Measurements from ENCODE around the gene NLGN1.

Gene NLGN1

DNA sequence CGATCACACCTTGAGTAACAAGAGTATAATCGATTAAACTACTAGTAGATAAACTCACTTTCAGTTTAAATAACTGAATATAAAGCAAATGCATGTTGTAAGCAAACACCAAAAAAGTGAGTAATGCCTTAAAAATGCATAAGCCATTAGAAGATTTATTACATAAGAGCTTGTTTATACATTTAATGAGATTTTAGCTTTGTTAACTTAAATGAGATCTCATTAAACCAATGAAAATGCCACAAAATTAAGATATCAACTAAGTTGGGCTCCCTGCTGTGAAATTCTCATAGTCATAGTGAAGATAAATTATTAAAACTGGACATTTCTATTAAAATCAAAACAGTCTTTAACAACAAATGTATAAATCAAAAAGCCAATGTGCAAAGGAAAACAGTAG, 701.2 kb downstream of the NLGN1 start:
- no peak for DNase-seq (ENCODE audit: low spot score)

DNA sequence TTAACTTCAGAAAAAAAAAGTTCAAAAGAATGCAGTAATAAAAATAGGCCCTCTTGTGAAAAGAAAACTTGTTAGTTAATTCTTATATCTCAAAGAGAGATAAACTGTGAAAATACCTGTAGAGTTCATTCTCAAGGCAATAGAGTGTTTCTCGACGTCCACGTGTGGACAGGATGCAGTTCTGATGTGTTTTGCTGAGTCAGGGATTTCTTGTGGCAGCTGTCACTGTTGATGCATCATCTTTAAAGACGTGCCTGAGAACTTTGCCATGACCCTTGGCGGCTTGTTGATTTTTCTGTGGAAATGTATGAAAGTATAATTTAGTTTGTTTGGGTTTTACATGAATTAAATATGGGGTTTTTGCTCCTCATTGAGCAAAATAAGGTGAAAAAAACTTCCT, 702.2 kb downstream of the NLGN1 start:
- no peak for DNase-seq (ENCODE audit: low spot score)

DNA sequence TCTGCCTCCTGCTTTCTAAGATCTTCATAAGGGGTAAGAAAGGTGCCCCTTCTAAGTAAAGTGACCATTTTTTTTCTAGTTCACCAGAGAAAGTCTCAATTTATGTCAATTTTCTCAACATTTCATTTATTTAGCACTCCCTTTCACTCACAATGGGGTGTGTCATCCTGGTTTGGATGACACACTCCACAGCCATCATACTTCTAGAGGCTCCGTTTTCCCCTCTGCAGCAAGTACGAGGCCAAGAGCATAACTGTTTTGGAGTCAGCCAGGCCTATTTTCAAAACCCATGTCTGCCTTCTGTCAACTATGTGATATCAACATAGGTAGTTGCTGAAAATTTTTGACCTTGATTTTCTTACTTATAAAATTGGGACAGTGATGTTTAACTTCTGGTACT, 703.2 kb downstream of the NLGN1 start:
- no peak for DNase-seq (ENCODE audit: low spot score)

DNA sequence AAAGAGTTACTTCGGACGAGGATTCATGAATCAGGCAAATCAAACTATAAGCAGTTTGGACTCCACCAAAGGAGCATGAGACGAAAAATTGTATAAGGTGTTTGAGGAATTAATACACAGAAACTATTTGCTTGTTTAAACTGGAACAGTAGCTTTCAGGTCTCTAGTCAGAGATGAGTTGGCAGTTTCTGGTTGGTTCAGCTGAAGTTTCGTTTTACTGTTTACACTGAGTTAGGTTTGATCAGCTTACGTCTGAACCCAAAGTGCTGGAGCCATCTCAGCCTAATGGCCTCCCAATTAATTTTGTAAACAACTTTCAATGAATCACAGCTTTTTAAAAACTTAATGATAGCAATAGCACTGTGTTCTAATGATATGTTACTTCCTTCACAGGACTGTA, 703.7 kb downstream of the NLGN1 start:
- no peak for DNase-seq (ENCODE audit: low spot score)

DNA sequence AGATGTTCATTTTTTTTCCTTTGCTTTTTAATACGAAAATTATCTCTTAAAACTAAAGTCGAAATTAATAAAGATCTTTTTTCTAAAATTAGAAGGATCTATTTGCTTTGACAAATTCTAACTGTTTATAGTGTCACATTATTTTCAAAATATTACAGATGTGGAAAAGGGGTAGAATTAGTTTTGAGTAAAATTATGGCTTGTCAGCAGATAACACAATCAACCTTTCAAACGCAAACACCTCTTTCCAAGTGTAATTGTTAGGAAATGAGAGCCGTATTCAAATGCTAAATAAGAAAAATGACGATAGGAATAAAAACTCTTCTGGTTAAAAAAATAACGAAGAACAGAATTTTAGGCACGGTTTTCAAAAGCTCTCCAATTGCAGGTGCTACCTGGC, 704.7 kb downstream of the NLGN1 start:
- DNase-seq (ENCODE audit: low spot score): no peak

DNA sequence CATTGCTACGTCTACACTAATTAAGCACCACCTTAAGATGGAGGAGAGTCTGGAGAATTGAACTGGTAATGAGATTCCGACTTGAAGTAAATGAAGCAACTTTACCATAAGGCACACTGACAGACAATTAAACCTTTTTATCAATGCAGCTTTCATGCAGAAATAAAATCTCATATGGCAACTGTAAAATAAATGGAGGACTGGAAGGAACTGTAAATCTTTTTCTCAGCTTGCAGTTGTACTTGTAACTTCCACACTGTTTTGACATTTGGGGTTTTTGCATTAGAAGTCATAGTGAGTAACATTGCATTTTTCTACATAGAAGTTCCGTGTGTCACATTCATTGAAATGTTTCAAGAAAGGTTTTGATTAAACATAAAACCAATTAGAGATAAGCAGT, 705.3 kb downstream of the NLGN1 start:
- no peak for DNase-seq (ENCODE audit: low spot score)

DNA sequence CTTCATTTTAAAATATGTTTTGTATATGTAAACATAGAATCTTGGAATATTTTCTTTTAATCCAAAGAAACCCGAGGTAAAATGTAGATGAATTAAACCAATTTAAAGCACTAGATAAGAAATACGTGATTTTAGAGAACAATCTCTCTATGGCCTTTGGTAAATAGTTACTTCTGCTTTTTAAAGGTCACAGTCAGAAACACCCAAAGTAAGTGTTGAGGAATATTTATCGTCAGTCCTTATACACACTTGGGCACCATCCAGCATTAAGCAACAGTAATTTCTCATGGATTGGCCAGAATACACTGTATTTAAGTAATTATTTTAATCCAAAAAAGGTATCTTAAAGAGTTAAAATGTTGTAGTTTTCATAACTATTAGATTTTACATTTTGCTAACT, 713.2 kb downstream of the NLGN1 start:
- DNase-seq (ENCODE audit: low spot score): no peak

DNA sequence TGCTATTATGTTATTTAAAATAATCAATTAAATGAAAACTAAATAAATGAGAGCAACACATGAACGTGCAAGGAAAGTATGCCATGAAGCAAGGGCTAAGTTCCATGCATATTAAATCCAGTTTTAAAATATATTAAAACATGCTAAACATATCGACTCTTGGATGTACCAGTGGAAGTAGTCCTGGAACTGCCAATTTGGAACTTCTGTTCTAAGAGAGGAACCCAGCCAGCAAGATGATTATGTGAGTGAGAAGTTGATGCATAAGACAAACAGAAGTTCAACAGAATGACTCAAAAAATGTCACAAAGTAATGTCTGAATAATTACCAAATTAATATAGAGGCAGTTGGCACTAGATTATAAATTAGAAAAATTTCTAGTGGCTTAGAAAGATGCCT, 714.2 kb downstream of the NLGN1 start:
- DNase-seq (ENCODE audit: low spot score): no peak

DNA sequence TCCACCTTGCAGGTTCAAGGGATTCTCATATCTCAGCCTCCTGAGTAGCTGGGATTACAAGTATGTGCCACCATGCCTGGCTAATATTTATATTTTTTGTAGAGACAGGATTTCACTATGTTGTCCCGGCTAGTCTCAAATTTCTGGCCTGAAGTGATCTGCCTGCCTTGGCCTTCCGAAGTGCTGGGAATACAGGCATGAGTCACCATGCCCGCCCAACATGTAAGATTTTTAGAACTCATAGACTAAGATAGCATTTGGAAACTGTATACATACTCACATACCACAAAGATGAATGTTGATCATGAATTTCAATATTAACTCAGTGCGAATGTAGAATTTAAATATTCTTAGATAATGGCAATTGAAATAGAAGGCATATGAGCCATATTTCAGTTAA, 718.9 kb downstream of the NLGN1 start:
- no peak for DNase-seq (ENCODE audit: low spot score)

DNA sequence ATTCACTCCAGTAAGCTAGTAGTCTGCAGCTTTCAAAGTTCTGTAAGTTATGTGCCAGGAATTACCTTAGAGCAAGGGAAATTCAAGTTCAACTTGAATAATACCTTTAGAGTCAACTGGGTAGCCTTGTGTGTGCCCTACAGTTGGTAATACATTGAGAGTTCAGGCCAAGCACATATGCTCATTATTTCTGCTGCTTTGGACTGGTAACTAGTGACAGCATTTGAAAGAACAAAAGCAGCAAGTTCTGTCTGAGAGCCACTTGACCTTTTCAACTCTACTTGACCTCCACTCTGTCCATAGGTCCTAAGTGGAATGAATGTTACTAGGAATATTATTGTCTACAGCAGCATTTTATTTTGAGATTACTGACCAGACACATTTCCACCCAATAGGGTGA, 723.5 kb downstream of the NLGN1 start:
- DNase-seq (ENCODE audit: low spot score): no peak

DNA sequence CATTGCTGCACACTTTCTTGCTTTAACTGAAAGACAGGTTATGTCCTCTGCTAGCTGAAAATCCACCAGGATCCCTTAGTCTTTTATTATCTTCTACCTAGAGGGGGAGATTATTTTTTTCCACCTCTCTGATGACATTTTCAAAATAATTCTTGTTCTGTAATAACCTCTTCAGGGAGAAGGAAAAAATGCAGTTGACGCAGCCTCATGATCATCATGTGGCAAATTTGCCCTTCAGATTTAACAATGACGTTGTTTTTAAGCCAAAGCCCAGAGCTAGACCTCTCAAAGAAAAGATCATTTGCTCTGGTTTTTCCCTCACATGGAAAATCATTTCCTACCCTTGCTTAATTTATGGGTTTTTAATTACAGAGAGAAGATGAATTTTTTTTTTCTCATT, 724.9 kb downstream of the NLGN1 start:
- no peak for DNase-seq (ENCODE audit: low spot score)

DNA sequence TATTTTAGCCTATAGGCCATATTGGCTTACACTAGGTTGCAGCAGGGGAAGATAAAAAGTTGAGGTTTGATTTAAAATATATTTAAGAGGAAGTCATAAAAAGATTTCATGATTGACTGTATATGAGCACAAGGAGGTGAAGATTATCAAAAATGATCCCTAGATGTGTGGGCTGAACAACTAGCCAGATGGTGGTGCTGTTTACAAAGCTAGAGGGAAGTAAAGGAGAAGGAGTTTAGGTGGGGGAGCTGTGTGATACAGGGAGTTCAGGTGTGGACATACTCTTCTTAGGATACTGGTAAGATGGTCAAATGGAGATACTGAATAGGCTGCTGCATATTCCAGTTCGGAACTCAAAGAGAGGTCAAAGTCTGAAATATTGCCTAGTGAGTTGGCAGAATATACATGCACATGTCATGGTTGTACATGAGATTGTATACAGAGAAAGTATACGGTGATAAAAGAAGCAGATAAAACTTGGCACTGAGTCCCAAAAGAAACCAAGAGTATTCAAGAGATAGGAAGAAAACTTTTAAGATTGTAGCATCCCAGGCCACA, 727.8 kb downstream of the NLGN1 start:
- DNase-seq (ENCODE audit: low spot score): peak; percentile 2

DNA sequence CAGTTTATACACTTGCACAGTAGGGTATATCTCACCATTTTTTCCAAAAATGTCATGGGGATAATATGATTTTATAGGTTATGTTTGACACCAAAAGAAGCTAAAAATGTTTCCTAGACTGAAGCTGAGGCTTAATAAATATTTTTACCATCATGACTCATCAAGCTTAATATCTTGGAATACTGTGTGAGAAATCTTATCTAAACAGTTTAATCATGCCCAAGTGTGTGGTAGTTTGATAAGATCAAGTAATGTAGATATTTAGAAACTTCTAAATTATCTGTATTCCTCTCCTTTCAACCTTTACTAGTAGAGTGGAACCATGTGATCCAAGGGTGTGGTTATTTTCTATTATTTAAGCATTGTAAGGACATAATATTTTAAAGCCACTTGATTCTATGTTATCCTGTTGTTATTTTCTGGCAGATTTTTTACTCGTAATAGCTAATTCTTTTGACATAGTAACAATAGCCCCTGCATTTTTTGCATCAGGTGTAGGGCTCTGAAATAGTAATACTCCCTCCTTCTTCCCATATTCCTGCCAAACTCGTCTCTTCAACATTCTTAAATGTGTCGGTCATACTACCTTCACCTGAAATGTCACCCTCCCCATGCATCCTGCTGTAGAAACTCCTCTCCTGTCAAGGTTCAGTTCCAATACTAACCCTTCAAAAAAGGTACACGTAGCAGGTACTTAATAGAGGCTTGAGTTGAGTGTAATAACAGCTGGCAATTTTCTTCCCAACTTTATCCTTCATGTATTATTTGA, 729.6 kb downstream of the NLGN1 start:
- no peak for DNase-seq (ENCODE audit: low spot score)

DNA sequence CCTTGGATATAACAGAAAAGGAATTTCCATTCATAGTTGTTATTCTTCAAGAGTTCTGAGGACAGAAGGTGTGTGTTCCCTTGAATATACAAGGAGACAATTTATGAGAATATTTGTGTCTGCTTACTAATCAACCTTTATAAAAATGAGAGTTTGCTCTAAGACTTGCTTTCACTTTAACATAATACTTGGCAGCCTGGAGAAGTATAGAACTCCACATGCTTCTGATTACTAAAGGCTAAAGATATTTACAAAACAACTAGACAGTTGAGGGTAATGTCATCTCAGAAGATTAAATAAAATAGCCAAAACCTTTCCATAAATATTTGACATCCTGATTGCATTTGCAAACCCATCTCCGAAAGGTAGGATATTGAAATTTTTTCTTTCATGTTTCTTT, 734.5 kb downstream of the NLGN1 start:
- DNase-seq (ENCODE audit: low spot score): no peak

DNA sequence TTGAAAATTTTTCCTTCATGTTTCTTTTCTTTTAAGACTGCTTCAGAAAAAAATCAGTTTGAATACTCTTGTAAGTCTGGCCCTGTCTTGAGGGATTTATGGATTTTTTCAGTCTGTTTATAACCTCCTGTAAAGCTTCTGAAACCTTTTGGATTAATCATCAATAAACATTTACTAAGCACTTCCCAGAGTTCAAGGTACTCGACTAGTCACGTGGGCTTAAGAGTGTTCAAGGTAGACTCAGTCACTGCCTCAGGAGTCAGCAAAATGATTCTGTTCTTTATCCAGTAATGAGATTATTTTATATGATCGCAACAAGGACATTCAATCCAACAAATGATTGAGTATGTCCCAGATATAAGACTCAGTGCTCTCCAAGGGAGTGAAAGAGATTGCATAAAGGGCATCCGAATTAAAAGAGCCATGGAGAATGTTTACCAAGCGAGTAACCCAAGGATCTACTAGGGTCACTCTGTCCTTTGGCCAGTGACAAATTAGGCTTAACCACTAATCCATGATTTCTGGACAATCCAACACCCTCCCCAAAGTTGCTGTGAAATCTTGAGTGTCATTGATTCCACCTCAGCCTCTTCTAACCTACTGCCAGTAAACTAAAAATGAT, 735.0 kb downstream of the NLGN1 start:
- DNase-seq (ENCODE audit: low spot score): no peak

DNA sequence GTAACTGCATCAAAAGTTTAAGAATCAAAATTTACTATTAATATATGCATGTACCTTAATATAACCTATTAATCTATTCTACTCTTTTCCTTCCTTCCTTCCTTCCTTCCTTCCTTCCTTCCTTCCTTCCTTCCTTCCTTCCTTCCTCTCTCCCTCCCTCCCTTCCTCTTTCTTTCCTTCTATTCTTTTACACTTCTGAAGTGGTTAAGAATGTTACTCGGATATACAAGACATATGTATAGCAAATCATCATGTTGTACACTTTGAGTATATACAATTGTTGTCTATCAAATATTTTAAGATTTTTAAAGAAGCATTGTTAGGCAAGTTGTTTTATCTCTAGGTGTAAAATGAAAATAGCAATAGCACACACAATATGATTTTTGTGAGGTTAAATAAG, 748.5 kb downstream of the NLGN1 start:
- DNase-seq (ENCODE audit: low spot score): no peak

DNA sequence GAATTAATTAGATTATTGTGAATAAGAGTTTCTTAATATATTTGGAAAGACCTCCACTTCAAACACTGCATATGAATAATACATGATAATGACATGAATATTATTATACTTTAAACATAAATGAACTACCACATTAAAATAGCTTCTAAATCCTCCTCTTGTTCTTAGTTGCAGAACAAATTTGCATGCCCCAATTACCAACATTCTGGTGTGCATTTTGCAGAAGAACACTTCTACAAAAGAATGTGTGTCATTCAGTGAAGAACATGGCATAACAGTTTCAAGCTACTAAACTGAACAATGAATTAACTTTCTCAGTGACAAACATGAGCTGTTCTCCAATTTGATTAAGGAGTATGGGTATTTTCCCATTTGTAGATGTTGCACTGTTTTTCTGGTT, 750.3 kb downstream of the NLGN1 start:
- no peak for DNase-seq (ENCODE audit: low spot score)

DNA sequence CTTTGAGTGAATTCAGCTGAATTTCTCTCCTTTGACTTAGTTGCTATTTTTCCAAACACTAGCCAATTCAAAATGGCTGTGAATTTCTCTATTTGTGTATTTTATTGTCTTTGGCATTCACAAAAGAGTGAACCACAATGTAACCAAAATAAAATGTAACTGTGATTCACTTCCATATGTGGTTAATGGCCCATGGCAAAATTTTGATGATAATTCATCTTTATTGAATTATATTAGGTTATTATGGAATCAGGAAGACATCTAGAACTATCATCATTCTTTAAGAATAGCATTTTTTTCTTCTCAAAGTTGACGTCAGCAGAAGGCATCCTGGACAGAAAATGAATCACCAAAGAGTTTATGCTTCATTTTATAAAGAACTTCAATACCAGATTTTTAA, 756.3 kb downstream of the NLGN1 start:
- DNase-seq (ENCODE audit: low spot score): no peak

DNA sequence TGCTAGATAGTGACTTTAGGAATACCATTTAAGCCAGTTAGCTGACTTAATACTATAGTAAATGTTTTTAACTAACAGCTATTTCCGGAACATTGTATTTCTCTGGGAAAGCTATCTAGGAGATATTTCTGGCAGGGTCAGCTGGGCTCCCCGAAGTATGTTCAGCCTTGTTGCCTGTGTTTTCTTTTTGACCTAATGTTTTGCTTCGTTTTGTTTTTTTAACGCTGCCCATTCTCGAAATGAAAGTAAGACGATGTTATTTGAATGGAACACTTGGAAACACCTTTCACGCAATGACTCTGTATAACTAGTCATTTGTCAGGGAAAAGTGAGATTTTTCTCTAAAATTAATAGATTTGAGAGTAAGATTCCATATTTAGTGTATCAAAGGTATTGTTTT, 758.7 kb downstream of the NLGN1 start:
- DNase-seq (ENCODE audit: low spot score): no peak

DNA sequence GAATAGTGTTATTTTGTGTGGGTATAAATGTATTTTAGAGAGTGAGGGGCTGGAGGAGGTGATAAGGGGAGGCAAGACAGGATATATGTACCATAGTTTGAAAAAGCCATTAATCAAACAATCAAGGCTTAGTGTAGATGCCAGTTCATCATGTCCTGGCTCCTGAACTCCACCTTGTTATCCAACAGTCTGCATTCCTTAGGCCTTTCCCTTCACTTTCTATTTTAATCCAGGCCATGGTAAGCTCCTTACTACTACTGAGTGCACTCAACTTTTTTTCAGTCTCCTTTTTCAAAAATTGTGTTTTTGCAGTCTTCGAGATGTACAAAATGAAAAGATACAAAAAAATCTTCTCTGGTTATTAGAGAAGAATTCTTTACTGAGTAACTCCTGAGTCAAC, 761.1 kb downstream of the NLGN1 start:
- no peak for DNase-seq (ENCODE audit: low spot score)

DNA sequence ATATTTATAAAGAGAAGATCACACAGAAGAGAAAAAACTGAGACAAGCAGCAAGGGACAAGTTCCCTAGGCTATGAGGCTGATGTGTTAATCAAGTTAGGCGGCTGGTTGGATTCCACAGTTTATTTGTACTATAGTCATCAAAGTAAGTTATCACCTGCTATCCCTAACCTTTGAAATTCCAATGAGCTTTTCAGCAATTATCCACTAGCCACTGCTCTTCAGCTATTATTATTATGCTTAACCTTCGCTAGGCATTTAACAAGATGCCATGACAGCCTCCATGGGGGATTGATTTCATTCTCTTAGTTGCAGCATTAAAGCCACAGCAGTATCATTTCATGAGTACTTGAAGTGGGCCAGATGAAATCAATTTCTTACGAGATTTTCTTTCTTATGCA, 762.1 kb downstream of the NLGN1 start:
- no peak for DNase-seq (ENCODE audit: low spot score)

DNA sequence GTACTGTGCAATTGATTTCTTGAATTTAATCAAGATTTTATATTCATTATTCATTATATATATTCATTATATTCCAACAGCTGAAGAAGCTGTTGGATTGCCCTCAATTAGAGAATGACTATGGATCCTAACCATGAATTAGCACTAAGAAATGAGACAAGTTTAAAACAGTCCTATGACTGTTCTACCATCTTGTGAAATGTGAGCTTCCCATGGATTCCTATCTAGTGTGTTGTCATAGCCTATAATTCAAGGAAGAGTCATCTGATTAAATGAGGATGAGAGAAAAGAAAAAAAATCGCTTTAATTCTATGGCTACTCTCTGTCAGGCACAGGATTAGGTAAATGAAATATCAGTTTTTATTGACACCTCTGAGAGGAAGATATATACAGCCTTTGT, 765.0 kb downstream of the NLGN1 start:
- no peak for DNase-seq (ENCODE audit: low spot score)

DNA sequence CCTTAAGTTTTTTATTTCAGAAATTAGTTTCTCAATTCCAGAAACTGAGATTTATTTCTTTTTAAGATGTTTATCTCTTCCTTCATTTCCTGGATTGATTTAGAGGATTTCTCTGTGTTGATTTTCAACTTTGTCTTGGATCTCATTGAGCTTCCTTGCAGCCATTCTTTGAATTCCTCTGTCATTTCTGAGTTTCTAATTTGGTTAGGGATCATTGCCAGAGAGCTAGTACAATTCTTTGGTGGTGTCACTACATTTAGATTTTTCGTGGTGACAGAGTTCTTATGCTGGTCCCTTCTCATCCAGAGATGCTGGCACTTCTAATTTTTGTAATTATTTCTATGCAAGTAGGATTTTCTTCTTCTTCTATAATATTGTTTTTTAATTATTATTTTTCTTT, 770.5 kb downstream of the NLGN1 start:
- DNase-seq (ENCODE audit: low spot score): no peak
